Suprapubic skin (tissue), 4 donors: Measurements from ENCODE around the gene ZNF431.

Source experiments
- CTCF ChIP-seq, 2 donors: fragments of 200-600 bp in 1 of 2; fragments of 450-650 bp in 1 of 2; sonication (generic) in 1 of 2; IDR thresholded peaks; one replicate each; pipeline ENCODE4 v1.5.1; 2016 to 2019; ENCODE audit warnings: antibody characterized with exemption in 2 of 2, mild to moderate bottlenecking in 1 of 2, moderate library complexity in 1 of 2
- EP300 ChIP-seq: sonication (generic); formaldehyde crosslinking; IDR thresholded peaks from one replicate; pipeline ENCODE4 v1.6.1; 2017; ENCODE audit warnings: antibody characterized with exemption
- POLR2A ChIP-seq, 2 donors: fragments of 450-650 bp; IDR thresholded peaks; one replicate each; pipeline ENCODE4 v1.6.1; 2017; ENCODE audit warnings: antibody characterized with exemption in 2 of 2, mild to moderate bottlenecking in 2 of 2, moderate library complexity in 2 of 2
- POLR2AphosphoS5 ChIP-seq, 3 donors: sonication (generic); formaldehyde crosslinking; IDR thresholded peaks; one replicate each; pipeline ENCODE4 v1.6.1; 2017; ENCODE audit warnings: antibody characterized with exemption in 3 of 3

- TF ChIP-seq CTCF (IDR thresholded peaks at IDR 0.05) (no peak), POLR2A (IDR thresholded peaks at IDR 0.05) (no peak), POLR2AphosphoS5 (IDR thresholded peaks at IDR 0.05) (no peak), EP300 (no peak)
These were observed 79.9 kb downstream of the ZNF431 start for GRCh38 chr19:21221693-21222092.
